Fibroblast of lung (primary cell): ENCODE results near the gene SNAP47. TPM values are rescaled to one million over a fixed set of nuclear protein-coding genes. Genes with fewer than 3 reads are reported as not detected.

Experiments
- DNase-seq, 2 donors: peaks; one replicate each; pipeline versions ENCODE4 v3.0.0 to v3.0.0-alpha.2; 2010; ENCODE audit warnings: low read depth in 2 of 2
- H2AFZ ChIP-seq: 2 replicates; pipeline ENCODE4 v1.5.1; 2012; ENCODE audit warnings: low read length, control low read depth, inconsistent platforms
- H3K27ac ChIP-seq: 2 replicates; pipeline ENCODE4 v1.5.1; 2011; ENCODE audit warnings: low read length, control low read depth; ENCODE audit not compliant: insufficient read depth
- H3K27me3 ChIP-seq: 2 replicates; pipeline ENCODE4 v1.5.1; 2011; ENCODE audit warnings: mild to moderate bottlenecking, low read length; ENCODE audit not compliant: control insufficient read depth, insufficient read depth
- H3K36me3 ChIP-seq: 2 replicates; pipeline ENCODE4 v1.5.1; 2011; ENCODE audit warnings: low read length; ENCODE audit not compliant: control insufficient read depth, insufficient read depth
- H3K4me1 ChIP-seq: 2 replicates; pipeline ENCODE4 v1.5.1; 2011; ENCODE audit warnings: low read length; ENCODE audit not compliant: control insufficient read depth, insufficient read depth; ENCODE audit errors: extremely low read depth
- H3K4me2 ChIP-seq: 2 replicates; pipeline ENCODE4 v1.5.1; 2011; ENCODE audit warnings: low read length, control low read depth; ENCODE audit not compliant: insufficient read depth; ENCODE audit errors: extremely low read depth
- H3K4me3 ChIP-seq, 4 experiments: fragments of 200-600 bp in 1 of 4; sonication (generic) in 1 of 4; replicated peaks in 1 of 4; 2 replicates each; pipeline ENCODE4 v1.5.1; 2011 to 2016; ENCODE audit warnings: low read length in 4 of 4, low read depth in 3 of 4, mild to moderate bottlenecking in 3 of 4, control low read depth in 2 of 4, inconsistent platforms in 1 of 4, mixed read lengths in 1 of 4; ENCODE audit not compliant: insufficient read depth in 1 of 4; ENCODE audit errors: control extremely low read depth in 1 of 4
- H3K79me2 ChIP-seq: 2 replicates; pipeline ENCODE4 v1.5.1; 2012; ENCODE audit warnings: mild to moderate bottlenecking, low read length, inconsistent platforms; ENCODE audit not compliant: control insufficient read depth, insufficient read depth
- H3K9ac ChIP-seq: 2 replicates; pipeline ENCODE4 v1.5.1; 2011; ENCODE audit warnings: mild to moderate bottlenecking, low read length, control low read depth; ENCODE audit not compliant: insufficient read depth
- H3K9me3 ChIP-seq: 2 replicates; pipeline ENCODE4 v1.5.1; 2012; ENCODE audit warnings: low read depth, low read length; ENCODE audit not compliant: control insufficient read depth, insufficient read depth
- H4K20me1 ChIP-seq: 2 replicates; pipeline ENCODE4 v1.5.1; 2011; ENCODE audit warnings: low read length; ENCODE audit not compliant: control insufficient read depth, insufficient read depth; ENCODE audit errors: extremely low read depth
- EZH2 ChIP-seq: IDR thresholded peaks from 2 replicates; pipeline ENCODE4 v1.5.1; 2012; ENCODE audit warnings: low read length, control low read depth, mild to moderate bottlenecking; ENCODE audit errors: missing control alignments
- polyA plus RNA-seq, 2 donors: library from polyadenylated mRNA; depleted of rRNA in 1 of 2; stranded (reverse) in 1 of 2; unstranded in 1 of 2; fragments of >200 nt; gene quantifications; 2 replicates each; pipeline ENCODE4 v1.2.1, GENCODE V29; 2011 to 2012; ENCODE audit warnings: missing spikeins in 1 of 2
- total RNA-seq: library from RNA; depleted of rRNA; stranded (reverse); fragments of >200 nt; gene quantifications from 2 replicates; pipeline ENCODE4 v1.2.1, GENCODE V29; 2014
- TF ChIP-seq, protein P1 (sequence below), 2 donors: IDR thresholded peaks in 1 of 2; conservative IDR thresholded peaks in 1 of 2; 1 replicate in 1 of 2; 2 replicates in 1 of 2; pipeline ENCODE4 v1.5.1; 2011 to 2012; ENCODE audit warnings: low read length in 2 of 2, control low read depth in 1 of 2, inconsistent platforms in 1 of 2, low read depth in 1 of 2, mild to moderate bottlenecking in 1 of 2

SNAP47 gene
- total and polyA plus RNA-seq, 2 donors (not counting 1 experiment from before 2014, with no cell fraction given), result 32.4 to 66.9 TPM

DNA sequence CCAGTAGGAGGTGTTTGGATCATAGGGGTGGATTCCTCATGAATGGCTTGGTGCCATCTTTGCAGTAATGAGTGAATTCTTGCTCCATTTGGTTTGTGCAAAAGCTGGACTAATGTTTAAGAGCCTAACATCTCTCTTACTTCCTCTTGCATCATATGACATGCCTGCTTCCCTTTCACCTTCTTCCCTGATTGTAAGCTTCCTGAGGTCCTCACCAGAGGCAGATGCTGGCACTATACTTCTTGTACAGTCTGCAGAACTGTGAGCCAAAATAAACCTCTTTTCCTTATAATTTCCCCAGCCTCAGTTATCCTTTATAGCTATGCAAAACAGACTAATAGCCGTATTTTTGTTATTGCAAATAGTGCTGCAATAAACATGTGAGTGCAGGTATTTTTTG is 88.3 kb downstream of the SNAP47 start:
- Histone ChIP-seq H3K27ac (no peak overlapping the region), H4K20me1 (no peaks in the 10 kb centered on the region), H3K79me2 (no peaks in the 10 kb centered on the region), H3K4me1 (no peaks in the 10 kb centered on the region), H3K36me3 (no peaks in the 10 kb centered on the region), H3K4me3 (no peak overlapping the region), H3K27me3 (no peaks in the 10 kb centered on the region), H2AFZ (no peak overlapping the region), H3K9me3 (no peaks in the 10 kb centered on the region), H3K4me2 (no peak overlapping the region), H3K9ac (no peak overlapping the region)
- TF ChIP-seq, protein P1, sequence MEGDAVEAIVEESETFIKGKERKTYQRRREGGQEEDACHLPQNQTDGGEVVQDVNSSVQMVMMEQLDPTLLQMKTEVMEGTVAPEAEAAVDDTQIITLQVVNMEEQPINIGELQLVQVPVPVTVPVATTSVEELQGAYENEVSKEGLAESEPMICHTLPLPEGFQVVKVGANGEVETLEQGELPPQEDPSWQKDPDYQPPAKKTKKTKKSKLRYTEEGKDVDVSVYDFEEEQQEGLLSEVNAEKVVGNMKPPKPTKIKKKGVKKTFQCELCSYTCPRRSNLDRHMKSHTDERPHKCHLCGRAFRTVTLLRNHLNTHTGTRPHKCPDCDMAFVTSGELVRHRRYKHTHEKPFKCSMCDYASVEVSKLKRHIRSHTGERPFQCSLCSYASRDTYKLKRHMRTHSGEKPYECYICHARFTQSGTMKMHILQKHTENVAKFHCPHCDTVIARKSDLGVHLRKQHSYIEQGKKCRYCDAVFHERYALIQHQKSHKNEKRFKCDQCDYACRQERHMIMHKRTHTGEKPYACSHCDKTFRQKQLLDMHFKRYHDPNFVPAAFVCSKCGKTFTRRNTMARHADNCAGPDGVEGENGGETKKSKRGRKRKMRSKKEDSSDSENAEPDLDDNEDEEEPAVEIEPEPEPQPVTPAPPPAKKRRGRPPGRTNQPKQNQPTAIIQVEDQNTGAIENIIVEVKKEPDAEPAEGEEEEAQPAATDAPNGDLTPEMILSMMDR (conservative IDR thresholded peaks at IDR 0.05 in 1 of 2, IDR thresholded peaks at IDR 0.05 in 1 of 2; ENCODE audit: low read depth in 1 of 2, low read length in 2 of 2), result no peak
- no peak for TF ChIP-seq EZH2
- no peak for DNase-seq

DNA sequence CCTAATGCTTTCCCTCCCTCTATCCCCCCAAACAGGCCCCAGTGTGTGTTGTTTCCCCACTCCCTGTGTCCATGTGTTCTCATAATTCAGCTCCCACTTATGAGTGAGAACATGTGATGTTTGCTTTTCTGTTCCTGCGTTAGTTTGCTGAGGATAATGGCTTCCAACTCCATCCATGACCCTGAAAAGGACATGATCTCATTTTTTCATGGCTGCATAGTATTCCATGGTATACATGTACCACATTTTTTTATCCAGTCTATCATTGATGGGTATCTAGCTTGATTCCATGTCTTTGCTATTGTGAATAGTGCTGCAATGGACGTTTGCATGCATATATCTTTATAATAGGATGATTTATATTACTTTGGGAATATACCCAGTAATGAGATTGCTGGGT is 89.0 kb downstream of the SNAP47 start:
- Histone ChIP-seq H3K9ac (no peak overlapping the region), H3K9me3 (no peaks in the 10 kb centered on the region), H4K20me1 (no peaks in the 10 kb centered on the region), H3K79me2 (no peaks in the 10 kb centered on the region), H3K36me3 (no peaks in the 10 kb centered on the region), H3K27ac (no peak overlapping the region), H3K4me1 (no peaks in the 10 kb centered on the region), H3K27me3 (no peaks in the 10 kb centered on the region), H3K4me3 (no peak overlapping the region), H2AFZ (no peak overlapping the region), H3K4me2 (no peak overlapping the region)
- no peak for DNase-seq
- TF ChIP-seq, protein P1 (conservative IDR thresholded peaks at IDR 0.05 in 1 of 2, IDR thresholded peaks at IDR 0.05 in 1 of 2; ENCODE audit: low read depth in 1 of 2, low read length in 2 of 2), result no peak
- TF ChIP-seq EZH2, result no peak

DNA sequence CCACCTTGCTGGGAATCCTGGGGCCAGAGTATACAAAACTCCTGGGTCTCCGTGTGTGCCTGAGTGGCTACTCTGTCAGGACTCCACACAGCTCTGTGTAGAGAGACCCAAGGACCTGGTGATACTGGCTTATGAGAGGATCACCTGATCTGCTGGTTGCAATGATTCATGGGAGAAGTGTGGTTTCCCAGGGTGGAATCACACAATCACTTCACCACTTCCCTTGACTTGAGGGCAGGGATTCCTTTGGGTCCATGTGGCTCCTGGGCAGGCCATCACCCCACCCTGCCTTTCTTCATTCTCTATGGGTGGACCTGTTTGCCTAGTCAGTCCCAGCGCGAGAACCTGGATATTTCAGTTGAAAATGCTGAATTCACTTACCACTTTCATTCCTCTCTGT is 93.6 kb downstream of the SNAP47 start:
- Histone ChIP-seq H3K9me3 (no peaks in the 10 kb centered on the region), H3K27ac (no peak overlapping the region), H3K4me2 (no peak overlapping the region), H4K20me1 (no peaks in the 10 kb centered on the region), H3K27me3 (no peaks in the 10 kb centered on the region), H3K4me1 (no peaks in the 10 kb centered on the region), H3K79me2 (no peaks in the 10 kb centered on the region), H3K36me3 (no peaks in the 10 kb centered on the region), H3K9ac (no peak overlapping the region), H3K4me3 (no peak overlapping the region), H2AFZ (no peak overlapping the region)
- no peak for TF ChIP-seq EZH2
- TF ChIP-seq, protein P1 (conservative IDR thresholded peaks at IDR 0.05 in 1 of 2, IDR thresholded peaks at IDR 0.05 in 1 of 2; ENCODE audit: low read depth in 1 of 2, low read length in 2 of 2), result no peak
- no peak for DNase-seq

Other genes with a start within 250 kb of the SNAP47 start
- gene ZNF678, start 171.9 kb upstream of the SNAP47 start, total RNA-seq, result 5.6 and 7.3 TPM in 2 replicates
- gene ZNF678, start 171.9 kb upstream of the SNAP47 start, polyA plus RNA-seq, result 2.2 and 2.8 TPM in 2 replicates
- 26.4 and 26.7 TPM in 2 replicates for gene JMJD4, start 133 bp upstream of the SNAP47 start, total RNA-seq
- 12.1 and 13.4 TPM in 2 replicates for gene JMJD4, start 133 bp upstream of the SNAP47 start, polyA plus RNA-seq
- not detected in 2 replicates for gene PRSS38, start 80.2 kb downstream of the SNAP47 start, total RNA-seq
- gene PRSS38, start 80.2 kb downstream of the SNAP47 start, polyA plus RNA-seq, result not detected in 2 replicates
- 1.0 and 5.3 TPM in 2 replicates for gene WNT9A, start 212.5 kb downstream of the SNAP47 start, total RNA-seq
- 1.0 and 2.7 TPM in 2 replicates for gene WNT9A, start 212.5 kb downstream of the SNAP47 start, polyA plus RNA-seq